HG02938 (cell line): Measurements from ENCODE around the gene PNPLA2.

Experiments
- ATAC-seq: cut with Tn5 transposase; IDR thresholded peaks from one replicate; pipeline ENCODE4 v1.9.1; 2021; ENCODE audit warnings: mild to moderate bottlenecking, moderate library complexity; ENCODE audit not compliant: unreplicated experiment

PNPLA2 gene

DNA sequence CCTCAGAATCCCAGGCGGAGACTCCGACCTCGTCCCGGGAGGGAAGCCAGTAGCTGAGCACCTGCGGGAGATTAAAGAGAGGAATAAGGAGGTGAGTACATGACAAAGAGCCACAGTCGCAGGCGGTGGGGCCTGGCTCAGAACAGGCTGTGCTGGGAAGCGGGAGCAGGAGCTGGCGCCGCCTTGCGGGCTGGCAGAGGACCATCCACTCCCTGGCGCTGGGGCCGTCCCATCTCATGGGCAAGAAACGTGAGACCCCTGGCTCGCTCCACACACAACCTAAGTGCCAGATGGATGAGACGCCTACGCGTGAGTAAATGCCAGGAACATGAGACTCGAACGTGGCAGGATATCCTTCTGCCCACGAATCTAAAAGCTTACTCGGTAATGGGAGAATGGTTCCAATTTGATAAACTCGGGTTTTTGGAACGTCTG, 35.1 kb upstream of the PNPLA2 start:
- no peak for ATAC-seq

DNA sequence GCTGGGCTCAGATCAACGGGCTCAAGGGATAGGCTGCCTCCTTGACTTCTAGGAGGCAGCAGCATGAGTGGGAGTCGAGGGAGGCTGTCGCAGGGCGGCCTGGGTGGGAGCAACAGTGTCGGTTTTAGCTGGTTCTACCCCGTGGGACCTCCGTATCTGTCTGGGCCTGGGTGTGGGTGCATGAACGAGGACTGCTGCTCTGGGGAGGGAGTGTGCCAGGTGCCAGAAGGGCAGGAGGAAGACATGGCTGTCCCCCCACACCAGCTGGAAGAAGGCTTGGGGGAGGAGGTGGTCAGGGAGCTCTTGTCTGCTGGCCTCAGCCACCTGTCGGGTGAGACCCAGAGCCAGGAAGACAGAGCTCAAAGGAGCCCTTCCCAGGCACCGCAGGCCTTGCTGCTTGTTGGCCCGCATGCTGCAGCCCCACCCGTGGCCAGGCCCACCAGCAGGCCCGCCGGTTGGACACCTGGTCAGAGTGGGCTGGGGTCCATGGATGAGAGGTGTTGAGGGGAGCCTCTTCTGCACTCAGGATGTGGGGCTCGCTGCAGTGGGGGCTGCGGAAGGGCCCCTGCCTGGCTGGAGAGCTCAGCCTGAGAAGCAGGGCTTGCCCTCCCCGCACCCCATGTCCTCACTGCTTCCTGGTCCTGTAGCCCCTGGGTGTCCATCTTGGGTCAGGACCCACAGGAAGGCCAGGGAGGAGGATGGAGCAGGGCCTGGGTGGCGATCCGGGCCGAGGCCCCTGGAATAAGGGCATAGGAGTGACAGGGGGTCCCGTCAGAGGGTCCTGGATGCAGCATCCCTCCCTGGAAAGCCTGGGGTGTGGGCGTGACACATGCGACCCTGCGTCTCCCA, 32.3 kb upstream of the PNPLA2 start:
- ATAC-seq: no peak

DNA sequence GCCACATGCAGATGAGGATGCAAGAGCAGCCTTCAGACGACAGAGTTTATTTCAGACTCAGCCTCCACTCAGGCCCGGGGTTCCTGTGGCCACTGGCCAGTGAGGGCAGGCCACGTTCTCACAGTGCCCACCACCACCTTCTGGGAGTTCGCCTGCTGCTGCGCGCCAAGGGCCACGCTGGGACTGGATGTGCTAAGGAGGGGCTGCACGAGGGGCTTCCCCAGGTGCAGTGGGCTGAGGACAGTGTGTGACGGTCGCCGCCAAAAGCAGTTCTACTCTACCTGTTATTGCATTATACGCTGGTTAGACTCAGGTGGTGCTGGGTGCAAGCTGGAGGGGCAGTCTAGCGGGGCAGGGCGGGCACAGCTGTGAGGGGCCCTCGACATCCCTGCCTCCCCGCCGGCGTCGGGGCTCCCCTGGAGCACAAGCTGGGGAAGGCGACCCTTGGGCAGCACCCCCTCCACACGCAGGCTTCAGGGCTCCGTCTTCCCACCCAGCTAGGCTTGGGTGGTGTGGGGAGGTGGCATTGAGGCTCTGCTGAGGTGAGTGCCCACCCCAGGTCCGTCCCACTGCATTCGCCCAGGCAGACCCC, 31.5 kb upstream of the PNPLA2 start:
- no peak for ATAC-seq

DNA sequence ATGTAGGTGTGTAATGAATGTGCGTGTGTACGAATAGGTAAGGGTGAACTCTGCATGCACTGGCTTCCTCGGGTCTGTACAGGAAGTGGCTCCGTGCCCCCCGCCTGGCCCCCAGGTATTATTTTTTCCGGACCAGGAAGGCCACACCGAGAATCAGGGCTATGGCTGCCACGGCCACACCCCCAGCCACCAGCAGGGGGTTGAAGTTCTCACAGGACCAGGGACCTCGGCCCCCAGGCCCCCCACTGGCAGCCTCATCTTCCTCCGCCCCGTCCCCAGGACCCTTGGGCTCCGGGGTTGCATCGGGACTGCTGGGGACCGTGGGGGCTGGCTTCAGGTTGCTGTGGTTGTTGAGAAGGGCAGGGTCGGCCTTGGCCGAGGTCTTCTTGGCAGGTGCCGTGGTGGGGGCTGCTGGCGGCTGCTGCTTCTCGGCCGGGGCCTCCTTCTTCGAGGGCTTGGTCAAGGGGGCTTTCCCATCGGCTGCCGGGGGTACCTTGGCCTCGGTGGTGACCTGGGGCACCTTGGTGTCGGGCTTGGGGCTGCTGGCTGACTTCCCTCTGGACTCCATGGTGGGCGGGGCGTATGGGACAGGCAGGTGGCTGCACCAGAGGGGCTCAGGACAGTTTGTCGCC, 30.6 kb upstream of the PNPLA2 start:
- ATAC-seq: no peak

- ATAC-seq: no peak
These were observed 29.5 kb upstream of the PNPLA2 start for GRCh38 chr11:788953-789940.

DNA sequence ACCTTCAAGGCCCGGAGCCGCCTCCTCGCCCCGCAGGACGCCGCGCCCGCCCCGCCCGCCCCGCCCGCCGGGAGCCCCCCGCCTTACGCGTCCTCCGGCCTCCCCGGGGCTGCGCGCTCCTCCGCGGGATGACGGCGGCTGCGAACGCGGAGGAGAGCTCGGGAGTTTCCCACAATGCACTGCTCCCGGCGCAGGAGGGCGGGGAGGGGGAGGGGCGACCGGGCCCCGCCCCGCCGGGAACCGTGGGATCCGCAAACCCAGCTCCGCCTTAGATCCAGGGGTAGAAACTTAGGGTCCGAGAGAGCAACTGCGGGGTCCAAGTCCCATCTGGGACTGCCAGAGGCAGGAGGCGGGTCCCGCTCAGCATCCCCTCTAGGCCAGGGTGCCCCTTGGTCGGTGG, 28.8 kb upstream of the PNPLA2 start, which contains the start of gene CEND1:
TSS of gene CEND1 (minus strand) at position 148 of the 400 bp plus-strand sequence. CDS start 1,514 bp downstream, outside the sequence.
- ATAC-seq: no peak

- ATAC-seq: no peak
These were observed 27.8 kb upstream of the PNPLA2 start for GRCh38 chr11:790721-791564.

GRCh38 chr11:791658-792534, 26.8 kb upstream of the PNPLA2 start:
- ATAC-seq: no peak

GRCh38 chr11:792535-792821, 26.2 kb upstream of the PNPLA2 start:
- ATAC-seq: no peak

GRCh38 chr11:792873-793272, 25.8 kb upstream of the PNPLA2 start:
- ATAC-seq: no peak

DNA sequence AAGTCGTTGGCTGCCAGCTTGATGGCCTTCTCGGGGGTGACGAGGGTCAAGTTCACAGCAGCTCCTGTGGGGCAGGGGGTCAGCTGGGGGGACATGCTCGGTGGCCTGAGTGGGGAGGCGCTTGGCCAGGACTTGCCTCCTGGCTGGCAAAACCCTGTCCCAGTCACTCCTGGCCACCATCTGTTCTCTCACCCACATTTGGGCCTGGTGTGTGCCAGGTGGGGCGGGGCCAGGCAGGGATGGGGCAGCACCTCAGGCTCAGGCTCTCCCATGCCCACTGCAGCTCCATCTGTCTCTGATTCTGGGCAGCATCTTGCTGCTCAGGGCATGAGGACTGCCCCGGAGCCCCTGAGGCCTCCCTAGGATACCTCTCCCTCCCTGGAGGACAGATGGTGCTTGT, 25.2 kb upstream of the PNPLA2 start:
- no peak for ATAC-seq

GRCh38 chr11:794013-794765, 24.5 kb upstream of the PNPLA2 start:
- ATAC-seq: no peak

DNA sequence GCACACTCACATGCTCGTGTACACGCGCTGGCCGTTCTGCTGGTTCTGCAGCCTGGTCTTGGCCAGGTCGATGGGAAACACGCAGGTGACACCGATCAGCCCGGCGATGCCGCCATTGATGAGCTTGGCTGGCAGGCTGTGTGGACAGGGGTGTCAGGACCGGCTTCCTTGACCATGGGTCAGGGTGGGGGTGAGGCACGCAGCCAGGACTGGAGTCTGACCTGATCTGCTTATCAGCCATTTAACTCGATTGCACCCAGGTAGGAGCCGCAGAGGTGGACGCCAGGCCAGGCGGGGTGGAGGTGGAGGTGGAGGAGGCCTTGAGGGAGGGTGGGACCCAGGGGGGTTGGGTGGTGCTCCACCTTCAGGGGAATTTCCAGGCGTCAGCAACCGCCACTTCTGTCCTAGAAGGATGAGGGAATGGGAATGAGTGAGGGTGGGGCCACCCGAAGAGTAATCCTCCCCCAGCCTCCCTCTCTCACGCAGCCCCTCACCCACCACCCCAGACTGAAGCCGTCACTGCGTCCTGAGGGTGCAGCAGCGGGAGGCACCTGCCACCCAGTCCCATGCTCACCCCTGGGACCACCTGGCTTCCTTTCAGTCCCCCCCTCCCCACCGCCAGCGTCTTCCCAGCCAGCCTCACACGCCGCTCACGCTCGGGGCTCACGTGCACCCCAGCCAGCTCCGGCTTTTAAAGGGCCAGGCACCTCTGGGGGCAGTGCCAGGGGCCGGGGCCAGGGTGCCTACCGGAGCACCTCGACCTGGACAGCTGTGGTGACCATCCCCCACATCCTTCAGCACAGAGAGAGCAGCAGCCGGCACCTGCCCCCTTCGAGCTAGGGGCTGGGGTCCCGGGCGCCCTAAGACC, 23.7 kb upstream of the PNPLA2 start:
- ATAC-seq: no peak

- ATAC-seq: no peak
These were observed 22.8 kb upstream of the PNPLA2 start for GRCh38 chr11:795634-796564.

DNA sequence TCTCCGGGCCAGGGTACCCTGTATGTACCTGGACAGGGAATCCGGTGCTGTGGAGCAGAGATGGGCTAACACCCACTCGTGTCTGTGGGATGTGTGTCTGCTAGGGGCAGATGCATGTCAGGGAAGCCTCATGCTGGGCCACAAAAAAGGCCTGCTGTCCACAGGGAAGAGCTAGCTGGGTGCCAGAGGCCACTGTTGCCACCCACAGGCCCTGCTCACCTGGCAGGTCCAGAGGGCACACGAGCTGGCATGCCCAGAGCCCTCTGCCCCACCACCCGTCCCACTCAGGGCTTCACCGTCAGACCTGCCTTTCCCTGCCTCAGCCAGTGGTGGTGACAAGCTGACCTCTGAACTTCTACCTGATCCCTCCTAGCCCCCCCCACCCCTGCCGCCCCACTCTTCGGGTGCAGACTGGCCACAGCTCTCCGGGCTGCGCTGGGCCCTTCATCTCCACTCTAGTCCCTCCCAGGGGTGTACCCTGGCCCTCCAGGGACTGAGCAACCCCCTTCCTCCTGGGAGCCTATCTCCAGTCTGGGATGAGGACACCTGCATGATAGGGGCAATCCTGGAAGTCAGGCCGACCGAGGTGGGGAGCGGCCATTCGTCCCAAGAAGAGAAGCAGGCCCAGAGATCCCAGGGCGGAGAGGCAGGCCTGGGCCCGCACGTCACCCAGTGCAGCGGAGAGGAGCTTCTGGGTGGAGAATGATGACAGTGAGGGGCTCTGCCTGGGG, 22.0 kb upstream of the PNPLA2 start:
- no peak for ATAC-seq
